HG03558 (cell line): ENCODE measurements around the gene SLC43A3.
A peak's percentile ranks its signal among the peaks of the same experiment; 100 is the strongest.

Experiments
- ATAC-seq: cut with Tn5 transposase; IDR thresholded peaks from one replicate; pipeline ENCODE4 v1.9.1; 2021; ENCODE audit warnings: moderate number of reproducible peaks; ENCODE audit not compliant: unreplicated experiment; ENCODE audit errors: extremely low read depth

SLC43A3 gene

DNA sequence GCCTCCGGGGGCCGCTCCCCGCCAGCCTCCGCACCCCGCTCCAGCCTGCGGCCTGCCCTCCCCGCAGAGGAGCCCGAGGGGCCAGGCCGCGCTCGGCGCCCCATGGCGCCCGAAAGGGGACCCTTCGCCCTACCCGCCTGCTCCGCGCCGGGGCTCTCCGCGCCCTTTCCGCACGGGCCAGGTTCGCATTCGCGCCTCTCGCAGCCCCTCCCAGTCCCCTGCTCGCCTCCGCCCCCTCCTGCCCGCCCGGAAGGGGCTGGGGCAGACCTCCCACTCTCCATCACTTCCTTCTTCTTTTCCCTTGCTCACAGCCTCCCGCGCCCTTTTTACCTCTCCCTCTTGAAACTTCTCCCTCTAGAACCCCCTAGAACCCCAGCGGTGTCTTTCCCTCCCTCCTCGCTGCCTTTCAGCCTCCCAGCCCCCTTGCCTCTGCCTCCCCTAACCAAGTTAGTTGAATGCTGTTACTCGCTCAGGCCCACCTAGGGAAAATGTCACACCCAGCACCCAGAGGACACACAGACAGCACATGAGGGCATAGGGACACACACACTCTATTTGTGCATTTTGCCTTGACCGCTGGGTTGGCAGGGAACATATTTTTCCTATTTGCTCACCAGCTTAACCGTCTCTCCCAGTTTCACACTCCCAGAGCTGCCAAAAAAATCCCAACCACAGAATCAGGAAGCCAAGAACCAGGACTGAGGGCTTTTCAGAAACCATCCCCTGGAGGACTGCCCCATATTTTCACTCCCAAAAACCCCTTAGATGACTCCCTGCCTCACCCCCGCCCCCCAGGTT lies at the start of gene SLC43A3:
Gene SLC43A3, minus strand, starts transcription at position 193 of the 798 bp plus-strand sequence. CDS start 949 bp downstream, outside the sequence.
- ATAC-seq = peak; percentile 30

GRCh38 chr11:57476047-57476756 lies 49.3 kb upstream of the SLC43A3 start:
- ATAC-seq = no peak

GRCh38 chr11:57475671-57476046 lies 48.7 kb upstream of the SLC43A3 start:
- no peak for ATAC-seq

DNA sequence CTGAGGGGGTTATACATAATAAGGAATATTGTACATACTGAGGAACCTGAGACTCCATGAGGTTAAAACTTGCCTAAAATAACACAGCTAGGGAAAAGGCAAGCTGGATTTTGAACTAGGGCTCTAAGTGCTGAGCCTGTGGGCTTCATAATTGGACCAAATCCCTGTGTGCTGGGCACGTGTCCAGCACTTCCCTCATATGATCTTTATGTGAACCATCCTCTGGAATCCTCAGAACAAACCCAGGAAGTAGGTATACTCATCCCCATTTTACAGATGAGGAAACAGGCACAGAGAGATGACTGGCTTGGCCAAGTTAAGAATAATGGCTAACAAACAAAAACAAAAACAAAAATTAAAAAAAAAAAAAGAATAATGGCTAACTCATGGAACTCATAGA lies 48.3 kb upstream of the SLC43A3 start:
- no peak for ATAC-seq

DNA sequence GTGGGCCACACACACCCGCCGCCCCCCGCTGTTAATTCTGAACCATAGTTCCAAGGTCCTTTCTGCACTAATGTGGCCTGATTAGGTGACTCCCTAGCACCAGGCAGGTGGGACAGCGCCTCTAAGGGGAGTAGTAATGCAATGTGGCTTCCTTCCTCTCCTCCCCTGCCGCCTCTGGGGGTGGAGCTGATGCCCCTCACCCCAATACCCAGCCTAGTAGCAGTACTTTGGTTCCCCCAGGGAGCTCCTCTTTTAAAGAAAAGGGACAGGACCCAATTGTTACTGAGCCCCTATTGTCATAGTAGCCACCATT lies 47.8 kb upstream of the SLC43A3 start:
- no peak for ATAC-seq

DNA sequence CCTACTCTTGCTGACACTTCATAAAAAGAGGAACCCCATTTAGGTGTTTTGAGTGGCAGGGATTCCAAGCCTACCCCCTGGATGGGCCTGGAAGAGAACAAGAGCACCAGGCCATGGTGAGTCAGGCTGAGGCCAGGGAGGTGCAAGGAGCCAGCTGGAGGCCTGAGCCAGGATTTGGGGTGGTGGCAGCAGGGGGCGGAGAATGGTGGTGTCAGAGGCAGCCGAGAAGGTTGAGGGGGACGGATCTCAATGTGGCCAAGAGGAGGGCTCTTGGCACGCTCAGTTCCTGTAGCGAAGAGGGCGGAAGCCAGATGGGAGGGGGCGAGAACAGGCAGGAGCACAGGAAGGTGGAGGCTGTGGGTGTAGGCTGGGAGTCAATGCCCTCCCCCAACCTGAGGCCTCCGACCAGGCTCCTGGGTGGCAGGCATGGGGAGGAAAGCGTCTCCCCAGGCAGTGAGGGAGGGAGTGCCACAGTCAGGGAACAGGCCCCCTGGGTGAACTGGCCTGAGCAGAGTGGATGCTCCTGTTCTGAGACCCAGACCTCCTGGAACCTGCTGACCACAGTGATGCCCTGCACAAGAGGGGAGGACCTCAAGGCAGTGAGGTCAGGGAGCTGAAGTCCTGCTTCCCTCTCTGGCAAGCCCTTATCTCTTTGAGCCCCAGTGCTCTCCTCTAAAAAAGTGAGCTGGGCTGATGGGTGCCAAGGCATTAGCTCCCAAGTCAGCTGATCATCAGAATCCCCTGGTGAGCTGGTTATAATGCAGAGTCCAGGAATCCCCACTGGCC lies 47.3 kb upstream of the SLC43A3 start:
- no peak for ATAC-seq

GRCh38 chr11:57473285-57473841 lies 46.4 kb upstream of the SLC43A3 start:
- ATAC-seq = no peak

DNA sequence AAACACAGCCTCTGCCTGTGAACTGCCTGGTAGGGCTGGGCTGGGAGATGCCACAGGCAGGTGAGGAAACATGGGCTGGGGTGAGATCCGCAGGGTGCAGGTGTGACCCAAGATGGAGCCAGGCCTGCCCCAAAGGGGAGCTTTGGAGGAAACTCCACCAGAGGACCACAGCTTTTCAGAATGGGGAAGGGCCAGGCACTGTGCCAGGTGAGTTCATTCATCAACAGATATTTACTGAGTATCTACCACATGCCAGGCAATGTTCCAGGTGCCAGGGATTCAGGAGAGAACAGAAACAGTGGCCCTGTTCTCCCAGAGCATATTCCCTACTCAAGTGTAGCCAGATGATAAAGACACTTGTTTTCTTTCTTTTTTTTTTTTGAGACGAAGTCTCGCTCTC lies 44.6 kb upstream of the SLC43A3 start:
- no peak for ATAC-seq

- ATAC-seq = no peak
Observed at GRCh38 chr11:57469268-57469667, 42.3 kb upstream of the SLC43A3 start.

DNA sequence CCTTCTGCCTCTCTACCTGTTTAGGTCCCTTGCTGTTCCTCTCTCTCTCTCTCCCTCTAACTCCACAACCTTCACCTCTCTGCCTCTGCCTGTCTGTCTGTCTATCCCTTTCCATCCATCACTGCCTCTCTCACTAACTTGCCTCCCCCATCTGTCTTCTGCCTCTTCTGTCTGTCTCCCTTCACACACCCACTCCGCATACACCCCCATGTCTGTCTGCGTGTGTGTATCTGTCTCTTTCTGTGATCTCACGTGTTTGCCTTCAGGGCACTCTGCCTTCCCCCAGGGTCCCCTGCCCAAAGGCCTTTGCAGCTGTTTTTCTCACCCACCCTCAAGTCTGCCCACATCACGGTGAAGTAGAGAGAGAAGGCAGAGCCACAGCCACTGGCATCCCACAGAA lies 41.4 kb upstream of the SLC43A3 start:
- no peak for ATAC-seq

DNA sequence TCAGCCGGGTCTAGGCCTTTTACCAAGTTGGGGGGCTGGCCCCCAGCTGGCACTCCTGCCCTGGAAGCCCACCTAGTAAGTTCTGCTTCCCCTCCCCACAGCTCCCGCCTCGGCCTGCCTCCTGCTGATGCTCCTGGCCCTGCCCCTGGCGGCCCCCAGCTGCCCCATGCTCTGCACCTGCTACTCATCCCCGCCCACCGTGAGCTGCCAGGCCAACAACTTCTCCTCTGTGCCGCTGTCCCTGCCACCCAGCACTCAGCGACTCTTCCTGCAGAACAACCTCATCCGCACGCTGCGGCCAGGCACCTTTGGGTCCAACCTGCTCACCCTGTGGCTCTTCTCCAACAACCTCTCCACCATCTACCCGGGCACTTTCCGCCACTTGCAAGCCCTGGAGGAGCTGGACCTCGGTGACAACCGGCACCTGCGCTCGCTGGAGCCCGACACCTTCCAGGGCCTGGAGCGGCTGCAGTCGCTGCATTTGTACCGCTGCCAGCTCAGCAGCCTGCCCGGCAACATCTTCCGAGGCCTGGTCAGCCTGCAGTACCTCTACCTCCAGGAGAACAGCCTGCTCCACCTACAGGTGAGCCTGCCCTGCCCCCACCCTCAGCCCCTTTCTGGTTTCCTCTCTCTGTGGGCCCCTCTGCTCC lies 40.7 kb upstream of the SLC43A3 start:
- no peak for ATAC-seq

GRCh38 chr11:57466680-57467079 lies 39.8 kb upstream of the SLC43A3 start:
- ATAC-seq = no peak

DNA sequence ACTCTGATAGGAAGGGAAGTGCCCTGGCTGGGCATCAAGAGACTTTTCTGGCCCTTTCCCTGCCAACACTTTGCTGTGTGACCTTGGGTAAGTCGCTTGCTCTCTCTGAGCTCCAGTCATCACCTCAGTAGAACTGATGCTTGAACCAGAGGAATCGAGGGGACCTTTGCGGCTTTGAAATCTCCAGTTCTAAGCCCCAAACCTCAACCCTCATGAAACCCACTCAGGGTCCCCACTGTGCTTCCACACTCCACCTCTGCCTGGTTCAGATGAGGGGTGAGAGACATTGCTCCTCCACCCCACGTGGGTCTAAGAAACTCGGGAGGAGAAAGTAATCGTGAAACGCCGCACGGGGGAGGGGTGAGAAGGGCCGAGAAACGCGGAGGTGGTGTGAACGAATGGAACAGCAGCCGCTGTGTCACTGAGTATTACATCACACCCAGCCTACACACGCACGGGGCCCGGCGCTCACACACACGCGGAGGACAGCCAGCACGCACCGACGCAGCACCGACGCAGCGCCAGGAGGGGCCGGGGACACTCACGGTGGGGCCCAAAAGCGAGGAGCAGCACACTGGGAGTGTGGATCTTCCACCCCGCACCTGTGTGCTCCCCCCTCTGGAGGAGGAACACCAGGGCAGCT lies 37.7 kb upstream of the SLC43A3 start:
- no peak for ATAC-seq

DNA sequence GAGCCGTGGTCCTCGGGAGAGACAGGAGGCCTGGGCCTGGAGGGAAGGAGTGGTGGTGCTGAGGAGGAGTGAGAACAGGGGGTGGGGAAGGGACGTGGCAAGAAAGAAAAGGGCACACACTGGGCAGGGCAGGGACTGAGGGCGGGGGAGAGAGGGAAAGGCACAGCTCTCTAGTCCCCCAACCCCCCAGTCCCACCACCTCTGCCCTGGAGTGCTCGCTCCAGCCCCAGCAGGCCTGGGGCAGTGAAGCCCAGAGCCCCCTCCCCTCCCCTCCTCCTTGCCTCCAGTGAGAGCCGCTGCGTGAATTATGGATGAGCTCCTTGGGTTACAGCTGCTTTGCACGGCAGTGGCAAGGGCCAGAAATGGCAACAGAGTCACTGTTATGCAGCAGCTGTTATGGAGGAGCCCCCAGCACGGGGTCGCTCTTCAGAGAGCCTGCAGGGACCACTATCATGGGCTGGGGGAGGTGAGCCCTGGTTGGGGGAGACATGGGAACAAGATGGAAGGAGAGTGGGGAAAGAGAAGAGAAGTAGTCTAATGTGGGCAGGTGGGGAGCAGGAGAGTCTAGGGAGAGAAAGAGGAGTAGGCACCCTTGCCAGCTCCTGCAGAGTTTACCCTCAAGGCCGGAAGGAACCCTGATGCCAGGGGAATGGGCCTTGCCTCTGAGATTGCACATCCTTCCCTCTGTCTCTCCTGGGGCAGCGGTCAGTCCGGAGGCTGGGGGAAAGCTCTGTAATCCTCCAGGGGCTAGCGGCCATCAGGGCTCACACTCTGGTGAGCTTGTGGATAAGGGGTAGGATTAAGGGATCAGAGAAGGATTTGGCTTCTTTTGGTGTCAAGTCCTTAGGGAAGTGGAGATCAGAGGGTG lies 37.0 kb upstream of the SLC43A3 start:
- ATAC-seq = no peak

DNA sequence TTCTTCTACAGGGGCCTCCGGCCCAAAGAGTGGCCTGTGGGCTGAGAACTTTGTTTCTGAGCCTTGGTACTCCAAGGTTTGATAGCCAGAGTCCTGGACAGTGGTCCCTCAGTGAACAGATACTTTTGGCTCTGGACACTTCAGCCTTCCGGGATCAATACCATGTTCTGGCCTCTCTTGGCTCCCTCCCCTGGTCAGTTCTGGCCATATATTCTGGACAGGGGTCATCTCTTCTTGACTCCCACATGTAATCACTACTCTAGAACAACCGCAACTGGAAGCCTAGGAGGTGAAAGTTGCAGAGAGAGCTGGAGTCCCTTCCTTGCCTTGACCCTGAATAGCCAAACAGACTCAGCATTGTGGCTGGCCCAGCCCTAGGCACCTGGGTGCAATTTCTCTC lies 35.7 kb upstream of the SLC43A3 start:
- ATAC-seq = no peak

GRCh38 chr11:57461841-57462489 lies 35.0 kb upstream of the SLC43A3 start:
- no peak for ATAC-seq

DNA sequence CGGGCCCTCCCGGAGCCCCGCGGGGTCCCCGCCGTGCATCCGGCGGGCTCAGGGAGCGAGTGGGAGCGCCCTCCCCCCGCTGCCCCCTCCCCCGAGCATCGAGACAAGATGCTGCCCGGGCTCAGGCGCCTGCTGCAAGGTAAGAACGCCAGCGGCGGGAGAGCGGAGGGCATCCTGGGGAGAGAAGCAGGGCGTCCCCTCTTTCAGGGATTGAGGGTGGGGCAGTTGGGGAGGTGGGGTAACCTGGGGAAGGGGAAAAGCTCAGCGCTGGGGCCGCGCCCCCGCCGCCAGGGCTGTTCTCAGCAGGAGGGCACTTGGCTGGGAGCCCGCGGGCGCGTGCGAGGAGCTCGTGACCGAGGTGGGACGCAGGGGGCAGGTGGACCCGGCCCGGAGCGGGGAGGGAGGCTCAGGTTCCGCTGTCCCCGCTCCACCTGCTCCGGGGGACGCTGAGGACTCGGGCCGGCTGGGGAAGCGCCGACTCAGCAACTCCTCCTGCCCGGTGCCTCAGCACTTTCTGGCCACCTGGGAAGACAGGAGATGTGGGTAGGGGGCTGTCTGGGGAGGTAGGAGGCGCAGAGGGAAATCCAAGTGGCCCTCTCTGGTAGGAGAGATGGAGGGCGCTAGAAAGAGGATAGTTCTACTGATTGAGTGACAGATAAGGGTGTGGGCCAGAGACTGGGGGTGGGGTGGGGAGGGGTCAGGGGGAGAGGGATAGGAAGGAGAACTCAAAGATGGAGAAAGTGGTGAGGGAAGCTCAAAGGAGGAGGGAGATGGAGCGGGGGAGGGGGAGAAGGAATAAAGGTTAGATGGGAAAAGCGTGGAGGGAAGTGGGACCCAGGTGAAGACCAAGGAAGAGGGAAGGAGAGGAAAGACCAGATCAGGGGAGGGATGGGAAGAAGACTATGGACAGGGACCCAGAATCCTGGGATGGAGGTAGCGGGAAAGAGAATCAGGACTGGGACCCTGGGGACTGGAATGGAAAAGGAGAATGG lies 34.1 kb upstream of the SLC43A3 start:
- ATAC-seq = no peak
